ENCODE measurements around the gene FRY. TPM values are rescaled to one million over a fixed set of nuclear protein-coding genes. Genes with fewer than 3 reads are reported as not detected.

The FRY gene
- total RNA-seq, 2 experiments from 2014 or later, result 1.2 to 1.5 TPM

DNA sequence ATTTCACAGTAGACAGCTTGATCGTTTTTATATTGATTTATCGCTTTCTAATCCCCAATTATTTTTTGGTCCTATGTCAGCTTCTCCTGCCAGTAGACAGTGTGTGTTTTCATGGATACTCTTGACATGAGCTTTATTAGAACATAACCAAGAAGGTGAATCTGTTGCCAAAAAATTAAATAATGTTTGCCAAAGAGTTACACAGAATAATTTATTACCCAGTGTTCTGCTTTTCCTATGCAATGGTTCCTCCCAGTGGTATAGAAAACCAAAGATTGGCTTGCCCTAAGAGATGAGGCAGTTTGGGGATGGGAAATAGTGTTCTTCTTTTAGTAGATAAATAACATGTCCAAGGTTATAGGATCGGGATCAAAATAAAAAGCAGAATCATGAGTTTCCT, 8.5 kb upstream of the FRY start:
- DNase-seq (no peak), ATAC-seq (no peak)
- Mint-ChIP-seq H3K36me3 (no peaks in the 10 kb centered on the region), H3K9me3 (ENCODE audit: low read depth) (no peaks in the 10 kb centered on the region), H3K4me1 (no peaks in the 10 kb centered on the region), H3K27me3 (peaks cover 13% of the 10 kb centered on the region), H3K27ac (no peak overlapping the region), H3K4me3 (no peak overlapping the region)
- CTCF ChIA-PET, result interaction anchor here (1.2 kb wide), 1 partner anchor 422 kb away, joined by 3 read pairs; no protein-coding TSS in a partner anchor

GRCh38 chr13:32023698-32024097, 7.9 kb upstream of the FRY start:
- peaks cover 17% of the 10 kb centered on the region for H3K27me3 Mint-ChIP-seq
- H3K4me1 Mint-ChIP-seq, result no peaks in the 10 kb centered on the region
- no peak for DNase-seq
- no peak for ATAC-seq
- no peaks in the 10 kb centered on the region for H3K9me3 Mint-ChIP-seq (ENCODE audit: low read depth)
- no peak overlapping the region for H3K4me3 Mint-ChIP-seq
- CTCF ChIA-PET, result no interaction called here
- H3K27ac Mint-ChIP-seq, result no peak overlapping the region
- no peaks in the 10 kb centered on the region for H3K36me3 Mint-ChIP-seq

- H3K9me3 Mint-ChIP-seq (ENCODE audit: low read depth), result no peaks in the 10 kb centered on the region
- ATAC-seq (no peak), DNase-seq (no peak)
- H3K4me3 Mint-ChIP-seq, result no peak overlapping the region
- no peaks in the 10 kb centered on the region for H3K4me1 Mint-ChIP-seq
- peaks cover 18% of the 10 kb centered on the region for H3K27me3 Mint-ChIP-seq
- H3K36me3 Mint-ChIP-seq, result no peaks in the 10 kb centered on the region
- CTCF ChIA-PET, result interaction anchor here (0.7 kb wide), 1 partner anchor 994 kb away, joined by 3 read pairs; no protein-coding TSS in a partner anchor
- no peak overlapping the region for H3K27ac Mint-ChIP-seq
These were observed 6.8 kb upstream of the FRY start for GRCh38 chr13:32024750-32025149.

- DNase-seq, result no peak
- Mint-ChIP-seq H3K27ac (no peak overlapping the region), H3K4me3 (no peak overlapping the region), H3K9me3 (ENCODE audit: low read depth) (no peaks in the 10 kb centered on the region), H3K36me3 (no peaks in the 10 kb centered on the region), H3K4me1 (peaks cover 2% of the 10 kb centered on the region), H3K27me3 (peaks cover 28% of the 10 kb centered on the region)
- CTCF ChIA-PET, result no interaction called here
- ATAC-seq, result no peak
These were observed 5.8 kb upstream of the FRY start for GRCh38 chr13:32025730-32026129.

DNA sequence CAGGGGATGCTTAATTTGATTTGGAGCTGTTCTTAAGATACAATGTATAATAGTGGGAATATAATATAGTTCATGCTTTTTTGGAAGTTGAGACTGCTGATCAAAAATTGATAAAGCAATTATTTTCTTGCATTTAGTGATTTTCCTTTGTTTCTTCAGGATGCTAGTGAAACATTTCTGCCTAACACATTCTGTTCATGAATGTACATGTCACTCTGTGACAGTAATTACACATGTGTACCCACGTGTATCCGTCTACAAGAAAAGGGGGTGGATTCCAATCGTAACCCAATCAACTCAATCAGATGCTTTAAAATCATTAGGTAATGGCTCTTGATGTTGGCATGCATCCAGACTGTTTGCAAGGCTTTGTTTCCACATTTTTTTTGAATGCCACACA, 5.0 kb upstream of the FRY start:
- H3K27me3 Mint-ChIP-seq, result peaks cover 33% of the 10 kb centered on the region
- no peaks in the 10 kb centered on the region for H3K9me3 Mint-ChIP-seq (ENCODE audit: low read depth)
- no peak overlapping the region for H3K4me3 Mint-ChIP-seq
- peaks cover 6% of the 10 kb centered on the region for H3K4me1 Mint-ChIP-seq
- H3K27ac Mint-ChIP-seq, result no peak overlapping the region
- no peaks in the 10 kb centered on the region for H3K36me3 Mint-ChIP-seq
- CTCF ChIA-PET, result no interaction called here
- no peak for ATAC-seq
- DNase-seq, result no peak

- peaks cover 51% of the 10 kb centered on the region for H3K27me3 Mint-ChIP-seq
- H3K4me3 Mint-ChIP-seq, result no peak overlapping the region
- H3K36me3 Mint-ChIP-seq, result no peaks in the 10 kb centered on the region
- CTCF ChIA-PET, result no interaction called here
- H3K4me1 Mint-ChIP-seq, result peaks cover 10% of the 10 kb centered on the region
- ATAC-seq, result no peak
- no peak for DNase-seq
- H3K27ac Mint-ChIP-seq, result no peak overlapping the region
- H3K9me3 Mint-ChIP-seq (ENCODE audit: low read depth), result no peaks in the 10 kb centered on the region
These were observed 2.9 kb upstream of the FRY start for GRCh38 chr13:32028711-32029110.

GRCh38 chr13:32029684-32030083, 1.9 kb upstream of the FRY start:
- no peak overlapping the region for H3K27ac Mint-ChIP-seq
- H3K36me3 Mint-ChIP-seq, result no peaks in the 10 kb centered on the region
- ATAC-seq (no peak), DNase-seq (no peak)
- H3K4me1 Mint-ChIP-seq, result peaks cover 10% of the 10 kb centered on the region
- H3K9me3 Mint-ChIP-seq (ENCODE audit: low read depth), result no peaks in the 10 kb centered on the region
- no peak overlapping the region for H3K4me3 Mint-ChIP-seq
- CTCF ChIA-PET, result no interaction called here
- peaks cover 57% of the 10 kb centered on the region for H3K27me3 Mint-ChIP-seq

- no peak for DNase-seq
- H3K4me3 Mint-ChIP-seq, result peak overlapping the region; percentile 77
- peaks cover 51% of the 10 kb centered on the region for H3K27me3 Mint-ChIP-seq
- H3K36me3 Mint-ChIP-seq, result no peaks in the 10 kb centered on the region
- ATAC-seq, result no peak
- CTCF ChIA-PET, result interaction anchor here (0.6 to 1.0 kb wide), 2 partner anchors 30 to 207 kb away, joined by 3 read pairs; no protein-coding TSS in a partner anchor
- no peak overlapping the region for H3K27ac Mint-ChIP-seq
- no peaks in the 10 kb centered on the region for H3K9me3 Mint-ChIP-seq (ENCODE audit: low read depth)
- H3K4me1 Mint-ChIP-seq, result peaks cover 10% of the 10 kb centered on the region
These were observed 319 bp downstream of the FRY start for GRCh38 chr13:32031815-32032370.

GRCh38 chr13:32032759-32033158, 1.2 kb downstream of the FRY start:
- CTCF ChIA-PET, result no interaction called here
- DNase-seq (no peak), ATAC-seq (no peak)
- peaks cover 10% of the 10 kb centered on the region for H3K4me1 Mint-ChIP-seq
- no peak overlapping the region for H3K4me3 Mint-ChIP-seq
- H3K9me3 Mint-ChIP-seq (ENCODE audit: low read depth), result no peaks in the 10 kb centered on the region
- peaks cover 52% of the 10 kb centered on the region for H3K27me3 Mint-ChIP-seq
- no peak overlapping the region for H3K27ac Mint-ChIP-seq
- no peaks in the 10 kb centered on the region for H3K36me3 Mint-ChIP-seq

- peaks cover 55% of the 10 kb centered on the region for H3K27me3 Mint-ChIP-seq
- DNase-seq (no peak), ATAC-seq (no peak)
- CTCF ChIA-PET, result no interaction called here
- no peak overlapping the region for H3K4me3 Mint-ChIP-seq
- H3K9me3 Mint-ChIP-seq (ENCODE audit: low read depth), result no peaks in the 10 kb centered on the region
- H3K4me1 Mint-ChIP-seq, result peaks cover 10% of the 10 kb centered on the region
- no peaks in the 10 kb centered on the region for H3K36me3 Mint-ChIP-seq
- H3K27ac Mint-ChIP-seq, result no peak overlapping the region
These were observed 2.2 kb downstream of the FRY start for GRCh38 chr13:32033744-32034143.

DNA sequence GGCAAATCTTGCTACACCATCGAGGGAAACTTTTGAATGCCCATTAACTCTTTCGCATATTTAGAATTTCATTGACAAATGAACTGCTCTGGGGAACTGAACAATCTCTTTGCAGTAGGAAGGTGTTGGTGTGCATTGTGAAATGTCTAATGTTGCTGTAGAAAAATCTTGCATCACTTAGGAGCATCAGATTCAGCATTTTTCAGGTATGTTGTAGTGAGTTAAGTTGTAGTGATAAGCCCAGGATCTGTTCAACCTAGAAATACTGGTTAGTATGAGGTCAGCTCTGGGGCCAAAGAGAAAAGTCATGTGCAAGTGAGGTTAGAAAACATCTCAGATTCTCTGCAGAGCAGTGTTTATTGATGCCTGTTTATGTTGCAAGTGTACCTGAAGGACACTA, 4.1 kb downstream of the FRY start:
- DNase-seq (no peak), ATAC-seq (no peak)
- CTCF ChIA-PET, result no interaction called here
- Mint-ChIP-seq H3K4me3 (no peak overlapping the region), H3K27me3 (peaks cover 57% of the 10 kb centered on the region), H3K27ac (no peak overlapping the region), H3K9me3 (ENCODE audit: low read depth) (no peaks in the 10 kb centered on the region), H3K4me1 (peaks cover 9% of the 10 kb centered on the region), H3K36me3 (no peaks in the 10 kb centered on the region)

- Mint-ChIP-seq H3K36me3 (no peaks in the 10 kb centered on the region), H3K27ac (no peak overlapping the region), H3K9me3 (ENCODE audit: low read depth) (no peaks in the 10 kb centered on the region), H3K4me3 (no peak overlapping the region), H3K27me3 (peaks cover 54% of the 10 kb centered on the region), H3K4me1 (peaks cover 6% of the 10 kb centered on the region)
- ATAC-seq (no peak), DNase-seq (no peak)
- CTCF ChIA-PET, result no interaction called here
These were observed 4.6 kb downstream of the FRY start for GRCh38 chr13:32036126-32036695.

DNA sequence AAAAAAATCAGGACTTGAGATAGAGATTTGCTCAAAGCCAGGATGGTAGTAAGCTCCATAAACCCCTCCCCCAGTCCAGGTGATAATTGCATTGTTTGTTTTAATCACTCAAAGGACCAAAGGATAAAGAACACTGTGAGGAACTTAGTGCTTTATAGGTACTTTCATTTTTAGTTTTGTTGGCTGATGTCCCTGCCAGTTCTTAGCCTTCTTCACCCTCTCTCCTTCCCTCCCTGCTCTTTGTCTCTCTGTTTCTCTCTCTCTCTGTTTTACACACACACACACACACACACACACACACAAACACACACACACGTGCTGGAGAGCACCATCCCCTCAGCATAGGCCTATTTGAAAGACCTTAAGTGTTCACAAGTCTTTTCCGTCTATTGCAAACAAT, 5.2 kb downstream of the FRY start:
- Mint-ChIP-seq H3K4me3 (no peak overlapping the region), H3K27ac (no peak overlapping the region), H3K36me3 (no peaks in the 10 kb centered on the region), H3K9me3 (ENCODE audit: low read depth) (no peaks in the 10 kb centered on the region), H3K4me1 (peaks cover 3% of the 10 kb centered on the region), H3K27me3 (peaks cover 49% of the 10 kb centered on the region)
- CTCF ChIA-PET, result no interaction called here
- ATAC-seq (no peak), DNase-seq (no peak)

- no peaks in the 10 kb centered on the region for H3K4me1 Mint-ChIP-seq
- CTCF ChIA-PET, result no interaction called here
- no peaks in the 10 kb centered on the region for H3K36me3 Mint-ChIP-seq
- no peak overlapping the region for H3K4me3 Mint-ChIP-seq
- no peak for DNase-seq
- H3K27me3 Mint-ChIP-seq, result peaks cover 42% of the 10 kb centered on the region
- H3K9me3 Mint-ChIP-seq (ENCODE audit: low read depth), result no peaks in the 10 kb centered on the region
- H3K27ac Mint-ChIP-seq, result no peak overlapping the region
- ATAC-seq, result no peak
These were observed 5.9 kb downstream of the FRY start for GRCh38 chr13:32037471-32037870.
